Stimulated activated CD8-positive, alpha-beta memory T cell treated with anti-CD3 and anti-CD28 coated beads, Interleukin-4, amount 100 ng/mL, for 24 hours (primary cell): ENCODE data around the gene KRT79.

Experiments
- DNase-seq: peaks from one replicate; pipeline ENCODE4 v3.0.0-alpha.2; 2020; ENCODE audit warnings: low read depth

Gene KRT79

DNA sequence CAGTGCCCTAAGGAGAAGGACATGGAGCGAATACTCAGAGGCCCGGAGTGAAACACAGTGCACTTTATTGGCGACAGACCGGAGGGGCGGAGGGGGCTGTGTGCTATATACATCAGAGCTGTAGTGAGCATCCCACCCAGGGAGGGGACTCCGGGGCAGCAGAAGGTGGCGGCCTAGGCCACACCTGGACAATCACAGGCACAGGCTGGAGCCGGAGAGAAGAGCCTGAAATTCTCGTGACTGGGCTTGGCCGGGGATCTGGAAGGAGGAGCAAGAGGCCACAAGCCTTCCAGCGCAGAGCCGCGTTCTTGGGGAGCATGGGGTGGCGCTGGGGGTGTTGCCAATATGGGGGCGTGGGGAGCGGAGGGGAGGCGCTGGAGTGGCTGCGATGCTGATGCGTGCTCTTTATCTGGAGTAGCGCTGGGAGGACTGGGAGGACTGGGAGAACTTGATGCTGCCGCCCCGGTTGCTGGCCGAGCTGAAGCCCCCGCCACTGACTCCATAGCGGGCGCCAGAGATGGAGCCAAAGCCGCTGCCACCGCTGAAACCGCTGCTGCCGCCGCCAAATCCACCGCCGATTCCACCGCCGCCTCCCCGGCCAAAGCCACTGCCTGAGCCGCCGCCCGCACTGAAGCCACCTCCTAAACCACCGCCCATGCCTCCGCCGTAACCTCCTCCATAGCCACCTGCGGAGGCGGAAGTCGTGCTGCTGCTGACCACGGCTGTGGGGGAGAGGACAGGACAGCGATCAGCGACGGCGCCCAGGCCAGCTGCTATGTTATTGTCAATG is 44.3 kb downstream of the KRT79 start:
- no peak for DNase-seq

DNA sequence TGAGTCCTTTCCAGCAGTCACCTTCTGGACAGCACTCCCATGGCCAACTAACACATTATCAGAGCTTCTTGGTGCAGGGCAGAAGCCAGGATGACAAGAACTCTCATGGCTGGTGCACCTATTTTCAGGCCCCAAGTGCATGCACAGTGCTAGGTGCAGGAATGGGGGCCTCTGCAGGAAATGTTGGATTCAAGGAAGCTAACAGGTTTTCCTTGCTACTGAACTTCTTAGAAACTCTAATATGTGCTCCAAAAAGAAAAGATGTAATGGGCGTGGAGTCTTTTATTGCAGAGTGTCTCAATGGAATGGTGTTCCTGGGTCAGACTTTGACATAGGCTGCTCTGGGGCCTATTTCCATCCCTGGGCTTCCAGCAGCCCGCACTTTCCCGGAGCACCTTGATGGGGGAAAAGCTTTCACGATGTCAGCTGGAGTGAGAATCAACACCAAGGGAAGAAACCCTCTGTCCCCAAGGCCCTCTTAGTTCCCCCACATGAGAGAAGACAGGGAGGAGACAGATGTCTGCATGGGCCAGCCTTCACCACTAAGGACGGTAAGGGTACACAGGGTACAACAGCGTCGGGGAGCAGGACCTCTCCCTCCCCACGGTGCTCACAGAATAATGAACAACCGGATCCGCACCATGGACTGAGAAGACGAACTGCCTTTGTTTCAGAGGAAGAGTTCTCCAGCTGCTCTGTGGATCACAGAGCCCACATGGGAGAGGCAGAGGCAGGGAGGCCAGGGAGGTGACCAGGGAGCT is 45.1 kb downstream of the KRT79 start:
- no peak for DNase-seq

DNA sequence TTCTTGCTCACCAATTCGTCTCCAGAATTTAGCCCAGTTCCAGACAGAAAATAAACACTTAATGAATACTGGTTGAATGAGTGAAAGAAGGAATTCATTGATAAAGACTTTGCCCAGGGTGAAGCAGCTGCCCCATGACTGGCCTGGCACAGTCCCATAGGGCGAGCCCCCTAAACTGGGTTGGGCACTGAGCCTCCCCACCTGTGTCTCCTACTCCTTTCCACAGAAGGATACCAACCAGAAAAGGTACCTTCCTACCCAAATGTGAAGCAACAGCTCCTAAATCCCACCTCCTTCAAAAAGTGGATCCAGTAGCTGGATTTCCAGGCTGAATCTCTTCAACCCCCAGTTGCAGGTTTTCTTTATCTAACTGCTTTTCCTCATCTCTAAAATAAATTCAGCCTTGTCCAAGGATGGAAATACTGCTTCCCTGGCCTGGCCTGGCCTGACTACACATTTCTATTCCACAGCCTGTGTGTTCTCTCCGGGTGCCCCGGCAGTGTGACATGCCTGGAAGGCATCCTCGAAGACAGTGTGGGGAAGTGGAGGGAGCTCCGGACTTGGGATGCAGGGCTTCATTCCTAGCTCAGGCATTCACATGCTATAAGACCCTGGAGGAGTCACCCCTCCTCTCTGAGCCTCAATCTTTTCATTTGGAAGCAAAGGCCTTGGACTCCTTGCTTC is 45.8 kb downstream of the KRT79 start:
- no peak for DNase-seq

DNA sequence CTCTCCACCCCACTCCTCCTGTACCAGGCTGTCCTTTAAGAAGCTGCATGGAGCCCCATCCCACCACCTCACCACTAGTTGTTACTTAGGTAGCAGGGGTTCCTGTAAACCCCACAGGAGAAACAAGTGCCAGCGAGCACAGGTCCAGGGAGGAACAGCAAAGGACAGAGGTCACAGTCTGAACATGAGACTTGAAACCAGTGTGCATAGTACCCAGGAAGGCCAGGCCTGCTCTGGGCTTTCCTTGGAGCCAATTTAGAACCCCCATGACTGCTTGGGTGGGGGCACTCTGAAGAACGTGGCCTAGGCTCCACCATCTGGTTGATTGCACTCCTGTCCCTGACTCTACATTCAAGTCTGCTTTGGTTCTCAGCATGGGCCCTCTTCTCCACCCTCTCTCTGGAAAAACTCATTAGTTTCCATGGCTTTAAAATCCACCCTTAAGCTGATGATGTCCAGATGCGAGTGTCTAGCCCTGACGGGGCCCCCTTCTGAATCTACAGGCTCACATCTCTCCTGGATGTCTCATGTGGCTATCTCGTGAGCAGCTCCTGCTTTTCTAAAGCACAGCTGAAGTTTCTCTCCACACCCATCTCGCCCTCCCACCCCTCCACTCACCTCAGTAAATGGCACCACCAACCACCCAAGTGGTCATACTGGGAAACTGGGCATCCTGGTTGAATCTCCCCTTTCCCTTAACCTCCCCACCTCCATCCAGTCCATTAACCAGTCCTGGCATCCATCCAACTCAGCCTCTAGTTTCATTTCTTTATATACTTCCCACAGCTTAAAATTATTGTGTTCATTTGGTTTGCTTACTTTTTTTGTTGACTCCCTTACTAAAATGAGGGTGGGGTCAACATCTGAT is 46.6 kb downstream of the KRT79 start:
- DNase-seq, result no peak

DNA sequence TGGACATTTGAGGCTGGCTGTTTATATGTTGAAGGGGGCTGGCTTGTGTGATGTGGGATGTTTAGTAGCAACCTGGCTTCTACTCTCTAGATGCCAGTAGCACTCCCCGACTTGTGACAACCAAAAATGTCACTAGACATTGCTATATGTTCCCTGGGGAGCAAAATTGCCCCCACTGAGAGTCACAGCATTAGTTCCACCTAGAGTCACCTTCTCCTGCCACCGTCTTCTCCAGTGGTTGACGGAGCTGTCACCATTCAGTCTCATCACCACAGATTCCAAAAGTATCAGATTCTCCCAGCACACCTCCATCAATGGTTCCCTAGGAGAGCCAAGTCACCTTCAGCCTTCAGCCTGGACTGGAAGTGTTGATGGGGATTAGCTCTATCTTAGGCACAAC is 49.2 kb downstream of the KRT79 start:
- no peak for DNase-seq

DNA sequence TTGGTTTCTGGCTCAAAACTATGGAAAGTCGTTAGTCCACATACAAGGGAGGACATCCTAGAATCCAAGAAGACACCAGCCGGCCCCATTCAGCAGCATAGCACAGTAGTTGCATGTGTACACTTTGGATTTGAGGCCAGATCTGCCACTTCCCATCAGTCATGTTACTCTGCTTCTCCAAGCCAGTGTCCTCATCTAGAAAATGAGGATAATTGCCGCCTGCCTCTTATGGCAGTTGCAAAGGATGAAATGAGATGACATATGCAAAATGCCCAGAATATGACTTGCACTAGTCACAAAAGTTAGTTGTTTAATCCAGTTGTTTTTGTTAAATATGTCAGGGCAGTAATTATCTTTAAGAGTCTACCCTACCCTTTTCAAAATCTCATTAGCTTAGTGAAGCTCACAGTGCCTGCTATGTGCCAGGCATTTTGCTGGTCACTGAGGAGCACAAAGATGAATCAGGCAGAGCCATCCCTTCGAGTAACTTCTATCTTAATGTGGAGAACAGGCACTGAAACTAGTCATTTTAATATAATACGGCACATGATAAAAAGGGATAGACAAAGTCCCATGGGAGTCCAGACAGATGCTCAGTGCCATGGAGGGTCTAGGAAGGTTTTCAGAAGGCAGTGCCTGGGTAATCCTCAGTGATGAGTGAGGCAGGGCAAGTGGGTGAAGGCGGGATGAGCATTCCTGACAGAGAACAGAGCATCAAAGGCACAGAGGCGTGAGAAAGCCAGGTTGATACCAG is 50.4 kb downstream of the KRT79 start:
- DNase-seq, result no peak

DNA sequence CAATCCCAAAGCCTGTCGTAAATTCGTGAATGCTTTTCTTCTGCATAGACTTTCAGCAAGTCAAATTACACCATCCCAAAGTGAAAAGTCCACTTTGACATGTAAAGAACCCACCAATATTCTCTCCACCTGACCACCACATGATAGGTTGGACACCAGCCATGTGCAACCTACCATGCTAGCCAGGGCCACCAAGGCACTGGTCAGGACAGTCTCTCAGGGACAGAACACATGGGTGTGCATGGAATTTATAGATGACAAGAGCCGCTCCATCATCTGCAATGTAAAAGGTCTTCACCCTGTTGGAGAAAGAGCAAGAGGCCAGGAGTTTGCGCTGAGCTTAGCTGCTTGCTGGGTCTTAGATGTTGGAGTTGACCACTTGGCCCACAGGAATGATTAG is 51.6 kb downstream of the KRT79 start:
- no peak for DNase-seq

DNA sequence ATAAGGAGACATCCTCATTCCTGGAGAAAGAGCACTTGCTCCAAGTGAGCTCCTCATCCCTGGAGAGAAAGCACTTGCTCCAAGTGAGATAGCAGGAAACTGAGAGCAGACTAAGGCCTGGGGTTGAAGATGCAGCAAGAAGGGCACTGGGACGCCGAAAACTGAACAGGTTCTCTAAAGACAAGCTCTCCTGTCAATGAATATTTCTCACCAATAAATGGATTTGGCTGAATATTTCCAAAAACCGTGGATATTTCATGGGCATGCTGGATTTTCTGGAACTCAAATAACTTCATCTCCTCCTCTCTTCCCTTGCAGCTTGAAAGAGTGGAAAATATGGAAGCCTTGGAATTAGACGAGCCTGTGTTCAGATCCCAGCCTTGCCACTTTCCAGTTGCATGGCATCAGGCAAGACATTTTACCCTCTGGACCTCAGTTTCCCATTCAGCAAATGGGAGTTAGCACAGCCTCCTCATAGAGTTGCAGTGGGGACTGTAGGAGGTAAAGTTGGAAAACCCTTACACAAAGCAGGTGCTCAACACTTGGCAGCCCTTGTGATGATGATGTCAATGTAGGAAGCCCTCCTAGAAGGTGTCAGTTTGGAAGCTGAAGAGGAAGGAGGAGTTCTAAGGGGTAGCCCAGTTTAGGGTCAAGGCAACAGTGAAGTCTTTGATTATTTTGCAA is 52.6 kb downstream of the KRT79 start:
- no peak for DNase-seq

DNA sequence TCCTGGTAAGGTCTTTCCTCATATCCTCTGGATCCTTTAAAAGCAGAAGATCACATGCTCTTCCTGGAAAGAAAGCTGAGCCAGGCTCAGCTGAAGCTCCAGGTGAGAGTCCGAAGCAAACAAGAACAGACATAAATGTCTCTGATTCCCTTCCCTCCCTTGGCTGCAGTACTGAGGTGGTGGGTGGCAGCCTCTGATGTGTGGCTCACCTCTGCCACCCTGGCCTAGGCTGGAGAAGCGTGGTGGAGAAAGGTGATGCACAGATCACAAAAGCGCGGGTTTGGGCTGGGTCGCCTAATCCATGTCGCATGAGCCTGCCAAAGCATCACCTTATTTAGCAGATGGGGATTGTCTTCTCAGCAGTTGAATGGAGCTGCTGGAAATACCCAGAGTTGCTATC is 54.2 kb downstream of the KRT79 start:
- no peak for DNase-seq

DNA sequence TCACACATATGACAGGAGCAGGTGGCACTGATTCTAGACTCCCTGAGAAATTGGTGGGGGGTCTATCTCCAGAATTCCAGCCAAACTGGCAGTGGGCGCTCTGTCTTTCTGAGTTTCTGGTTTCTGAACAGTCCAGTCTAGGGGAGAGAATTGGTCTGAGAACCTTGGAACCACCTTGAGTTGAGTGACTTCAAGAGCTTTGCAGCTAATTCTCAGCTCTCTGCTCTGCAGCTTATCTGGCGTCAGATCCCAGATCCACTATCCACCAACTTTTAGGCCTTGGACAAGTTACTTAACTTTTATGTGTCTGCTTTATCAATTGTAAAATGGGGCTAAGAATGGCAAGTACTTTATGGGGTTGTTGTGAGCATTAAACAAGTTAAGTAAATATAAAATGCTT is 55.3 kb downstream of the KRT79 start:
- DNase-seq, result no peak

DNA sequence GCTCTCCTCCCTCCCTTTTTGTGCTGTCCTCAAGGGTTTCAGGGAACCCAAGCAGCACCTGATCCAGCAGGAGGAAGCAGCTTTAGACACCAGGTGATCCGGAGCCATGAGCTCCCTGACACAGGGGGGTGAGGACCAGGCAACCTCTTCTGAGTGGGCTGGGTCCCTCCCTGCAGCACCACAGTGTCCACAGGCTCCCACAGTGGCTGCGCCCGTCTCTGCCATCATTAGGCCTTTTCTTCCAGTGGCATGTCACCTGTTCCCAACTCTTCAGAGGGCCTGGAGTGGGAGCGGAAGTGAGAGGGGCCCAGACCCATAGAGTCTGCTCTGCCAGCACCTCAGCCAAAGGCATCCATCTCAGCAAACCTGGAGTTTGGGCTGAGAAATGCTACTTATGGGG is 56.5 kb downstream of the KRT79 start:
- DNase-seq, result no peak

DNA sequence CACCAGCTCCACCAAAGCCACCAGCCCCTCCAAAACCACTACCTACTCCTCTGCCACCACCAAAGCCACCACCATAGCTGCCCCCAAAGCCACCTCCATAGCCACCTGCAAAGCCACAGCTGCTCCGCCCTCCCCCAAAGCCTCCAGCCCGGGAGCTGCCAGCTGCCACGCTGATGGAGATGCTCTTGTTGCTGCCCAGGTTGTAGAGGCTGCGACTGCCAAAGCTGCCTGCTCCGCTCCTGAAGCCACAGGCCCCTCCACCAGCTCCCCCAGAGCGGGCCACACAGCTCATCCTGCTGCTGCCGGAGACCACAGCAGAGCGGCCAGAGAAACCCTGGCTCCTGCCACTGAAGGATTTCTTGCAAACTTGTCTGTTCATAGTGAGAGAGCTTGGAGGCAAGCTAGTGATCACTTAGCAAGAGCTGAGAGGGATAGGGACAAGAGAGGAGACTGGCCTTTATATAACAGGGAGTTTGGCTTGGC is 57.2 kb downstream of the KRT79 start, which contains the start of gene KRT76:
TSS of gene KRT76 (minus strand) at position 433 of the 483 bp plus-strand sequence. CDS start at position 379, 54 bp downstream.
- DNase-seq, result no peak

DNA sequence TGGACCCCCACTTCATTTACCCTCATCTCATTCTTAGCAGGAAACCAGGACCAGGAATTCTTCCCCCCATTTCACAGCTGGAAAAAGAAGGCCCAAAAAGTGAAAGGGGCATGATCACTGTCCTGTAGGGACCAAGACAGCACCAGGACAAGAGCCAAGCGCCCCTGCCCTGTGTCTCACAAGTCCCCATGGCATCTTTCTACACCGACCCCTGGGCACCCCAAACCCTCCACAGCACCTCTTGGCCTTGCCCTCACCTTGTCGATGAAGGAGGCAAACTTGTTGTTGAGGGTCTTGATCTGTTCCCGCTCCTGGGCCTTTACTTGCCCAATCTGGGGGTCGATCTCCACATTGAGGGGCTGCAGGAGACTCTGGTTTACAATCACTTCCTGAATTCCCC is 57.7 kb downstream of the KRT79 start:
- no peak for DNase-seq

DNA sequence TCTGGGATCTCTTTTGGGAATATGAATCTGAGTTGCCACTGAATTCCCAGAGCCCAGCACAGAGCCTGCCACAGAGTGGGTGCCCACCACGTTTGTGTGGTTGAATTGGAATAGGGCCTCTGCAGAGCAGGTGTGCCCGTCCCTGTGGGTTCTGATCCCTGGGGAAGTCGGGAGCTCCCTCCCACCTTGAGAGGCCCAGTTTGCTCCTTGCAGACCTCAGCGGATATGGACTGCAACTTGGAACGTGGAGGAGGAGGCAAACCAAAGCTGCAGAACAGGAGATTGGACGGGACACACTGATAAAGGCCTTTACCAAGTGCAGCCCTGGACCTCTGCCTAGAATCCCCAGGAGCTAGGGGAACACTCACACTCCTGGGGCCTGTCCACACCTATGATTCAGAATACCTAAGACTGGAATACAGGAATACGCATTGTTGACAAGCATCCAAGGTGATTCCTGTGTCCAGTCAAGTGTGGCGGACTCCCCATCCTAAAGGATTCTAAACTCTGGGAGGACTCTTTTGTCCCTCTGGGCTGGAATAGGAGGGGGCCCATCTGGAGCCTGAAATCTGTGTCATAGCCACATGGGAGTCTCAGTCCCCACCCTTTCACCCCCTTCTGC is 59.4 kb downstream of the KRT79 start:
- no peak for DNase-seq

DNA sequence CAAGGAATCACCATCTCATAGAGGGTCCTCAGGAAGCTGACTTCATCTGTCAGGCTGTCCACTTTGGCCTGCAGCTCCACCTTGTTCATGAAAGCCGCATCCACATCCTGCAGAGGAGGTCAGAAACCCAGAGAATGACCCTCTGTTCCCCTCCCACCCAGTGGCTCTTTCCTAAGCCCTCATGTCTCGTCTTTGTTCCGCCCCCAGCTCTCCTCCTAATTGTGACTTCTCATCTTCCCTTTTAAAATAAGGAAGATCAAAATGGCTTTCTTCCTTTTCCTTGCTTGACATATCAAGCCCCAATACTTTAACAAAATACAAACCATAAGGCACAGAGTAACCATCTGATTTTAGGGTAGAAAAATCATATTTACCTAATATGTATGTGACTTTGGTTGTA is 61.3 kb downstream of the KRT79 start:
- DNase-seq, result no peak

DNA sequence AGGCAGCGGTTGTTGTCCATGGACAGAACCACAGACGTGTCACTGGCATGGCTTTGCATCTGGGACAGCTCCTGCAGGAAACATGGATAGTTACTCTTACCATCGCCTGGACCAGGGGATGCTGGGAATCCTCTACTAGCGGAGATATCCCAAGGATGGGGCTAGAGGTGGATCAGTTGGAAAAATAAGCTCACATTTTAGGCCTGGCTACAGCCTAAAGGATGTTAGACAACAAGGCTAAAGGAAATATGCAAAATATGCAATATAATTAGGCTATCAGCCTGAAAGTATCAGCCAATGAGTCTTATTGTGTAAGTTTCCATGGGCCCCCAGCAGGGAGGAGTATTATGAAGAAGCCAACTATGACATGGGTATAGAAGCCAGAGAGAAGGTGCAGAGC is 61.9 kb downstream of the KRT79 start:
- DNase-seq, result no peak

DNA sequence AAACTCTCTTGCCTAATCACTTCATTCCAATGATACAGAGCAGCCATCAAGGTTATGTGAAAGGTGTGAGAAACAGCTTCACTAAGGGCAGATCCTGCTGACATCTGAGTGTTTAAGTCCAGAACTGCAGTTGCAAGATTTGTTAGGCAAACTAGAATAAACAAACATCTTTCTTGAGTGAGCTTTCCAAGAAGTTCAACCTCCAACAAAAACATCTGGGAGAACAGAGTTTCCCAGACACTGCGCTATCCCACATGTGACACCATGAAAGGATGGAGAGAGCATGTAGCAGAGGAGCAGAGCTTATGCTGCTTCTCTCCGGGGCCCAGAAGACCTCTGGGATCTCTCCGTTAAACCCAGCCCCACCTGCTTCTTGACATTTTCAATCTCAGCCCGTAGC is 62.6 kb downstream of the KRT79 start:
- no peak for DNase-seq
